Transverse colon (tissue), 4 donors: ENCODE measurements around the gene LPCAT2. TPM values are rescaled to one million over a fixed set of nuclear protein-coding genes. Genes with fewer than 3 reads are reported as not detected.

Experiments
- DNase-seq: peaks from one replicate; pipeline ENCODE4 v3.0.0-alpha.2; 2019
- H3K27ac ChIP-seq, 4 donors: fragments of 200-600 bp; sonication (generic); 2 replicates each; pipeline ENCODE4 v1.5.1; 2016 to 2018; ENCODE audit warnings: inconsistent platforms in 4 of 4
- H3K27me3 ChIP-seq: fragments of 200-600 bp; sonication (generic); 2 replicates; pipeline ENCODE4 v1.5.1; 2017; ENCODE audit warnings: inconsistent platforms
- H3K36me3 ChIP-seq, 4 donors: fragments of 200-600 bp; sonication (generic); 2 replicates each; pipeline ENCODE4 v1.5.1; 2017 to 2019; ENCODE audit warnings: inconsistent platforms in 4 of 4
- H3K4me1 ChIP-seq, 4 donors: fragments of 200-600 bp; sonication (generic); 2 replicates each; pipeline ENCODE4 v1.5.1; 2017 to 2020; ENCODE audit warnings: inconsistent platforms in 4 of 4
- H3K4me3 ChIP-seq, 4 donors: fragments of 200-600 bp; sonication (generic); 1 replicate in 1 of 4; 2 replicates in 3 of 4; pipeline versions ENCODE4 v1.5.1 to v1.6.1; 2017 to 2019; ENCODE audit warnings: inconsistent platforms in 4 of 4
- H3K9me3 ChIP-seq, 2 donors: fragments of 200-600 bp; sonication (generic); 2 replicates each; pipeline ENCODE4 v1.5.1; 2017 to 2019; ENCODE audit warnings: inconsistent platforms in 2 of 2
- EP300 ChIP-seq: sonication (generic); formaldehyde crosslinking; IDR thresholded peaks from one replicate; pipeline ENCODE4 v1.6.1; 2017; ENCODE audit warnings: antibody characterized with exemption, low read depth
- POLR2A ChIP-seq: fragments of 450-650 bp; IDR thresholded peaks from one replicate; pipeline ENCODE4 v1.6.1; 2016; ENCODE audit warnings: antibody characterized with exemption, mild to moderate bottlenecking, moderate library complexity
- POLR2AphosphoS5 ChIP-seq, 3 donors: sonication (generic); formaldehyde crosslinking; IDR thresholded peaks; one replicate each; pipeline ENCODE4 v1.6.1; 2016; ENCODE audit warnings: antibody characterized with exemption in 3 of 3
- WGBS, 2 donors: methylation state at CpG; one replicate each; pipeline ENCODE4 v1.1.5; 2018; ENCODE audit warnings: low coverage in 1 of 2; 5-methylcytosine and 5-hydroxymethylcytosine counted together
- in situ Hi-C, 4 donors: fragments of 200-750 bp; cut with MboI; loops; one replicate each; pipeline versions ENCODE4 v1.15.0 to v1.15.1; 2017; ENCODE audit warnings: low sequenced_read_pairs in 3 of 4, low pct_ligation_motif_present in 1 of 4, low pct_unique_long_range_greater_than_20kb in 1 of 4
- intact Hi-C: fragments of 100-400 bp; cut with DNase I; formaldehyde crosslinking; loops from one replicate; pipeline ENCODE4 v1.15.1; 2023; ENCODE audit warnings: low total_unique reads
- total RNA-seq, 4 donors: library from RNA; depleted of rRNA; stranded (reverse); fragments of >200 nt; gene quantifications; one replicate each; pipeline ENCODE4 v1.1.0, GENCODE V29; 2016
- TF ChIP-seq, protein P1 (sequence below), 5 experiments: fragments of 200-600 bp in 3 of 5; fragments of 450-650 bp in 2 of 5; sonication (generic) in 3 of 5; IDR thresholded peaks; 1 replicate in 2 of 5; 2 replicates in 3 of 5; pipeline ENCODE4 v1.5.1; 2016 to 2017; ENCODE audit warnings: antibody characterized with exemption in 5 of 5, inconsistent platforms in 3 of 5, mild to moderate bottlenecking in 2 of 5, moderate library complexity in 1 of 5

The LPCAT2 gene
- total RNA-seq, 4 donors from 2014 or later, result 1.6 to 11.6 (median 6.2) TPM

GRCh38 chr16:55628306-55628968, 119.6 kb downstream of the LPCAT2 start:
- in situ Hi-C loops, result no loop called here

DNA sequence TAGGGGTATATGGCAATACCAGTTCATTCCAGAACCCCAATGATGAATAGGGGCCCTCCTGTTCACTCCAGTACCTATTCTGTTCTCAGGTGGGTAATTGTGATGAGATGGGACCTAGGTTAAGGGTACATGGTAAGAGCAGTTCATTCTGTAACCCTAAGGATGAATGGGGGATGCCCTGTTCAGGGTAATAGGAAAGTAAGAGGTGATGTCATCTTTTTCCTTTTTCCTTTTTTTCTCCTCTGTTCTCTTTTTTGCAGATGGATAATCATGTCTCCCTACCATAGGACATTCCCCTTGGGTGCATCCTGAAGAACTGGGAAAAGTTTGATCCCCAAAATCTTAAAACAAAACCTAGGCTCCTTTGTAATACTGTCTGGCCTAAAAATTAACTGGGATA, 121.9 kb downstream of the LPCAT2 start:
- H3K4me1 ChIP-seq, result no peaks in the 10 kb centered on the region
- no peaks in the 10 kb centered on the region for H3K27me3 ChIP-seq
- intact Hi-C loops (no loop called here), in situ Hi-C loops (no loop called here)
- no peaks in the 10 kb centered on the region for H3K9me3 ChIP-seq
- H3K4me3 ChIP-seq, result no peak overlapping the region
- TF ChIP-seq POLR2AphosphoS5 (IDR thresholded peaks at IDR 0.05), result no peak
- TF ChIP-seq, protein P1, sequence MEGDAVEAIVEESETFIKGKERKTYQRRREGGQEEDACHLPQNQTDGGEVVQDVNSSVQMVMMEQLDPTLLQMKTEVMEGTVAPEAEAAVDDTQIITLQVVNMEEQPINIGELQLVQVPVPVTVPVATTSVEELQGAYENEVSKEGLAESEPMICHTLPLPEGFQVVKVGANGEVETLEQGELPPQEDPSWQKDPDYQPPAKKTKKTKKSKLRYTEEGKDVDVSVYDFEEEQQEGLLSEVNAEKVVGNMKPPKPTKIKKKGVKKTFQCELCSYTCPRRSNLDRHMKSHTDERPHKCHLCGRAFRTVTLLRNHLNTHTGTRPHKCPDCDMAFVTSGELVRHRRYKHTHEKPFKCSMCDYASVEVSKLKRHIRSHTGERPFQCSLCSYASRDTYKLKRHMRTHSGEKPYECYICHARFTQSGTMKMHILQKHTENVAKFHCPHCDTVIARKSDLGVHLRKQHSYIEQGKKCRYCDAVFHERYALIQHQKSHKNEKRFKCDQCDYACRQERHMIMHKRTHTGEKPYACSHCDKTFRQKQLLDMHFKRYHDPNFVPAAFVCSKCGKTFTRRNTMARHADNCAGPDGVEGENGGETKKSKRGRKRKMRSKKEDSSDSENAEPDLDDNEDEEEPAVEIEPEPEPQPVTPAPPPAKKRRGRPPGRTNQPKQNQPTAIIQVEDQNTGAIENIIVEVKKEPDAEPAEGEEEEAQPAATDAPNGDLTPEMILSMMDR (IDR thresholded peaks at IDR 0.05), result no peak
- no peak for TF ChIP-seq POLR2A
- no peak for TF ChIP-seq EP300
- H3K36me3 ChIP-seq, result no peaks in the 10 kb centered on the region
- no peak overlapping the region for H3K27ac ChIP-seq
- DNase-seq, result no peak

More at GRCh38 chr16:55628306-55628968, 119.6 kb downstream of the LPCAT2 start:
- intact Hi-C loops, result no loop called here
- Histone ChIP-seq H3K4me1 (no peaks in the 10 kb centered on the region), H3K36me3 (no peaks in the 10 kb centered on the region), H3K4me3 (no peak overlapping the region), H3K27ac (no peak overlapping the region), H3K27me3 (no peaks in the 10 kb centered on the region), H3K9me3 (no peaks in the 10 kb centered on the region)
- no peak for TF ChIP-seq POLR2AphosphoS5 (IDR thresholded peaks at IDR 0.05)
- TF ChIP-seq POLR2A, result no peak
- TF ChIP-seq, protein P1 (IDR thresholded peaks at IDR 0.05), result no peak
- no peak for TF ChIP-seq EP300
- no peak for DNase-seq
- 67 to 70% methylated on average over 6 of the region's 6 CpGs for WGBS, 2 donors

DNA sequence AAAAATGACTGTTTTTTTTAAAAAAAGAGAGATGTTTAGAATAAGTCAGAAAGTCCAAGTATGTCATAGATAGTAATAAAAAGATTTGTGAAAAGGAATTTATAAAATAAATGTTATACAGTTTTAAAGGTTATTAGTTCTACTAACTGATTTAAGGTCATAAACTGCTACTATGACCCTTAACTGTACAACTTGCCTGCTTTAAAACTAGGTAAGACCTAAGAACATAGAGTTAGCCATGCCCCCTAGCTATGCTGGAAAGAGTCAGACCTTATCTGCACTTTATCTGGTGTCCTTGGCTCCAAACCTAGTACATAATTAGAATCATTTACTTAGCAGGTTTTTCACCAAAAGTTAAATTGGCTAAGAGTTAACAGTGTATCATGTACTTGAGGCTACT, 123.4 kb downstream of the LPCAT2 start:
- Histone ChIP-seq H3K27ac (no peak overlapping the region), H3K9me3 (no peaks in the 10 kb centered on the region), H3K4me1 (no peaks in the 10 kb centered on the region), H3K27me3 (no peaks in the 10 kb centered on the region), H3K4me3 (no peak overlapping the region), H3K36me3 (no peaks in the 10 kb centered on the region)
- intact Hi-C loops, result no loop called here
- no peak for DNase-seq
- in situ Hi-C loops, result no loop called here
- TF ChIP-seq, protein P1 (IDR thresholded peaks at IDR 0.05), result no peak
- TF ChIP-seq POLR2A (no peak), EP300 (no peak)

GRCh38 chr16:55634193-55634592, 125.3 kb downstream of the LPCAT2 start:
- Histone ChIP-seq H3K36me3 (no peaks in the 10 kb centered on the region), H3K27me3 (no peaks in the 10 kb centered on the region), H3K4me3 (no peak overlapping the region), H3K27ac (no peak overlapping the region), H3K4me1 (no peaks in the 10 kb centered on the region), H3K9me3 (no peaks in the 10 kb centered on the region)
- no peak for DNase-seq
- TF ChIP-seq, protein P1 (IDR thresholded peaks at IDR 0.05), result no peak
- TF ChIP-seq POLR2AphosphoS5 (IDR thresholded peaks at IDR 0.05) (no peak), POLR2A (no peak), EP300 (no peak)
- intact Hi-C loops, result no loop called here
- in situ Hi-C loops, result no loop called here

Other genes starting within 250 kb of the LPCAT2 start
- 1 to 10 TPM in 1 of 4 donors, not detected in 3; 1.1 TPM for gene IRX6, start 184.9 kb upstream of the LPCAT2 start, total RNA-seq
- 100 to 1,000 TPM in 1 of 4 donors, 10 to 100 TPM in 3; 52.7 to 105 (median 73.1) TPM for gene MMP2, start 29.9 kb upstream of the LPCAT2 start, total RNA-seq
- gene CAPNS2, start 57.6 kb downstream of the LPCAT2 start, total RNA-seq, result under 1 TPM in 2 of 4 donors, not detected in 2; 0.55 to 0.64 TPM
- under 1 TPM in 1 of 4 donors, not detected in 3; 0.32 TPM for gene SLC6A2, start 146.9 kb downstream of the LPCAT2 start, total RNA-seq